SK-N-SH treated with all-trans-retinoic acid at 6 μM for 48 hours (cell line): Measurements from ENCODE around the gene RAPGEF4.

ENCODE experiments used
- ATAC-seq: fragments of 200-7000 bp; cut with Tn5 transposase; 3 replicates; pipeline ENCODE4 v1.9.1; 2020; ENCODE audit warnings: mild to moderate bottlenecking, moderate library complexity
- ARNTL ChIP-seq: fragments of 450-650 bp; formaldehyde crosslinking; IDR thresholded peaks from 2 replicates; pipeline ENCODE4 v1.5.0; 2020; ENCODE audit warnings: low read depth, mild to moderate bottlenecking, moderate library complexity, borderline replicate concordance
- BACH2 ChIP-seq: fragments of 250-450 bp; sonication (Bioruptor Pico); IDR thresholded peaks from 2 replicates; pipeline ENCODE4 v1.9.0; 2021; ENCODE audit warnings: mild to moderate bottlenecking, borderline replicate concordance
- CSDC2 ChIP-seq: fragments of 250-450 bp; sonication (Bioruptor Pico); IDR thresholded peaks from 2 replicates; pipeline ENCODE4 v1.5.0; 2020; ENCODE audit warnings: mild to moderate bottlenecking, moderate library complexity
- GLIS3 ChIP-seq: fragments of 250-450 bp; sonication (Bioruptor Pico); IDR thresholded peaks from 2 replicates; pipeline ENCODE4 v1.5.0; 2020; ENCODE audit warnings: mild to moderate bottlenecking, moderate library complexity
- OSR1 ChIP-seq: fragments of 250-450 bp; sonication (Bioruptor Pico); IDR thresholded peaks from 2 replicates; pipeline ENCODE4 v1.8.0; 2022; ENCODE audit warnings: moderate library complexity, mild to moderate bottlenecking, inconsistent platforms
- PPARA ChIP-seq: fragments of 250-450 bp; sonication (Bioruptor Pico); IDR thresholded peaks from 2 replicates; pipeline ENCODE4 v1.5.0; 2020; ENCODE audit warnings: mild to moderate bottlenecking, borderline replicate concordance
- RARB ChIP-seq: fragments of 250-450 bp; sonication (Bioruptor Pico); IDR thresholded peaks from 2 replicates; pipeline ENCODE4 v1.8.0; 2021; ENCODE audit warnings: mild to moderate bottlenecking, moderate library complexity
- SNAI2 ChIP-seq: fragments of 250-450 bp; sonication (Bioruptor Pico); IDR thresholded peaks from 2 replicates; pipeline ENCODE4 v1.5.0; 2020; ENCODE audit warnings: mild to moderate bottlenecking, moderate library complexity
- TOX ChIP-seq: fragments of 250-450 bp; sonication (Bioruptor Pico); IDR thresholded peaks from 2 replicates; pipeline ENCODE4 v1.8.0; 2021; ENCODE audit warnings: mild to moderate bottlenecking, moderate library complexity, borderline replicate concordance
- ZC3H10 ChIP-seq: fragments of 250-450 bp; sonication (Bioruptor Pico); IDR thresholded peaks from 2 replicates; pipeline ENCODE4 v1.5.1; 2021; ENCODE audit warnings: mild to moderate bottlenecking, moderate library complexity
- ZFP3 ChIP-seq: fragments of 250-450 bp; sonication (Bioruptor Pico); IDR thresholded peaks from 2 replicates; pipeline ENCODE4 v1.5.0; 2020; ENCODE audit warnings: mild to moderate bottlenecking, moderate library complexity
- ZNF565 ChIP-seq: fragments of 450-650 bp; formaldehyde crosslinking; conservative IDR thresholded peaks from 2 replicates; pipeline ENCODE4 v1.5.0; 2020; ENCODE audit warnings: low read depth, mild to moderate bottlenecking, moderate library complexity
- ZNF70 ChIP-seq: fragments of 450-650 bp; formaldehyde crosslinking; IDR thresholded peaks from 2 replicates; pipeline ENCODE4 v1.5.0; 2020; ENCODE audit warnings: mild to moderate bottlenecking, moderate library complexity
- TF ChIP-seq, protein P1 (sequence below): fragments of 250-450 bp; sonication (Bioruptor Pico); IDR thresholded peaks from 2 replicates; pipeline ENCODE4 v1.5.1; 2020; ENCODE audit warnings: low read depth, mild to moderate bottlenecking, moderate library complexity
- TF ChIP-seq, protein P2 (sequence below): fragments of 250-450 bp; sonication (Bioruptor Pico); IDR thresholded peaks from 2 replicates; pipeline ENCODE4 v1.5.0; 2020; ENCODE audit warnings: mild to moderate bottlenecking, moderate library complexity
- TF ChIP-seq, protein P3 (sequence below): fragments of 250-450 bp; sonication (Bioruptor Pico); IDR thresholded peaks from 2 replicates; pipeline ENCODE4 v1.5.1; 2021; ENCODE audit warnings: mild to moderate bottlenecking, moderate library complexity
- TF ChIP-seq, protein P4 (sequence below): fragments of 250-450 bp; sonication (Bioruptor Pico); IDR thresholded peaks from 2 replicates; pipeline ENCODE4 v1.8.0; 2020; ENCODE audit warnings: mild to moderate bottlenecking, moderate library complexity, borderline replicate concordance
- TF ChIP-seq, protein P5 (sequence below): fragments of 250-450 bp; sonication (Bioruptor Pico); IDR thresholded peaks from 2 replicates; pipeline ENCODE4 v1.8.0; 2021; ENCODE audit warnings: low read depth, mild to moderate bottlenecking, moderate library complexity, borderline replicate concordance

Gene RAPGEF4

DNA sequence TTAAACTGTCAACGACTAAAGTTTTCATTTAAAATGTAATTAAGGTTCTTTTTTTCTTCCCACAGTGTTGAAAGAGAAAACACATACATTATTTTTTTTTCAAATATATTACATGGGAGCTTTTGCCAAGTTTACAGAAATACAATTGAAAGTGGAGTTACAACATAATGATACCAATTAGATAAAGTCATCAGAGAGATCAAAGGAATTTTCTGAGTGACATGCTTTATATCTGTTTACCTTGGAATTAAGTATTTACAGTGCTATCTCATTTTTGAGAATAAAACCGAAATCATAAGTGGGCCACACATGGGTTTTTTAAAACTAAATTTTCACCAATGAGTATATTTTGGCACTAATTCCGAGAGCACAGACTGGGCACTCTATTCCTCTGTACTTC is 165.2 kb downstream of the RAPGEF4 start:
- no peak for ATAC-seq
- no peak for TF ChIP-seq BACH2 (CRISPR knock-in tag)
- TF ChIP-seq PPARA (CRISPR knock-in tag), result no peak
- no peak for TF ChIP-seq RARB
- no peak for TF ChIP-seq TOX (CRISPR knock-in tag)
- no peak for TF ChIP-seq GLIS3 (CRISPR knock-in tag)
- TF ChIP-seq ZNF70, result no peak
- no peak for TF ChIP-seq SNAI2 (CRISPR knock-in tag)
- no peak for TF ChIP-seq ZFP3
- no peak for TF ChIP-seq ARNTL (CRISPR knock-in tag)
- no peak for TF ChIP-seq ZC3H10 (CRISPR knock-in tag)
- TF ChIP-seq, protein P1, sequence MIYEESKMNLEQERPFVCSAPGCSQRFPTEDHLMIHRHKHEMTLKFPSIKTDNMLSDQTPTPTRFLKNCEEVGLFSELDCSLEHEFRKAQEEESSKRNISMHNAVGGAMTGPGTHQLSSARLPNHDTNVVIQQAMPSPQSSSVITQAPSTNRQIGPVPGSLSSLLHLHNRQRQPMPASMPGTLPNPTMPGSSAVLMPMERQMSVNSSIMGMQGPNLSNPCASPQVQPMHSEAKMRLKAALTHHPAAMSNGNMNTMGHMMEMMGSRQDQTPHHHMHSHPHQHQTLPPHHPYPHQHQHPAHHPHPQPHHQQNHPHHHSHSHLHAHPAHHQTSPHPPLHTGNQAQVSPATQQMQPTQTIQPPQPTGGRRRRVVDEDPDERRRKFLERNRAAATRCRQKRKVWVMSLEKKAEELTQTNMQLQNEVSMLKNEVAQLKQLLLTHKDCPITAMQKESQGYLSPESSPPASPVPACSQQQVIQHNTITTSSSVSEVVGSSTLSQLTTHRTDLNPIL (CRISPR knock-in tag), result no peak
- TF ChIP-seq OSR1 (CRISPR knock-in tag), result no peak
- TF ChIP-seq, protein P2, sequence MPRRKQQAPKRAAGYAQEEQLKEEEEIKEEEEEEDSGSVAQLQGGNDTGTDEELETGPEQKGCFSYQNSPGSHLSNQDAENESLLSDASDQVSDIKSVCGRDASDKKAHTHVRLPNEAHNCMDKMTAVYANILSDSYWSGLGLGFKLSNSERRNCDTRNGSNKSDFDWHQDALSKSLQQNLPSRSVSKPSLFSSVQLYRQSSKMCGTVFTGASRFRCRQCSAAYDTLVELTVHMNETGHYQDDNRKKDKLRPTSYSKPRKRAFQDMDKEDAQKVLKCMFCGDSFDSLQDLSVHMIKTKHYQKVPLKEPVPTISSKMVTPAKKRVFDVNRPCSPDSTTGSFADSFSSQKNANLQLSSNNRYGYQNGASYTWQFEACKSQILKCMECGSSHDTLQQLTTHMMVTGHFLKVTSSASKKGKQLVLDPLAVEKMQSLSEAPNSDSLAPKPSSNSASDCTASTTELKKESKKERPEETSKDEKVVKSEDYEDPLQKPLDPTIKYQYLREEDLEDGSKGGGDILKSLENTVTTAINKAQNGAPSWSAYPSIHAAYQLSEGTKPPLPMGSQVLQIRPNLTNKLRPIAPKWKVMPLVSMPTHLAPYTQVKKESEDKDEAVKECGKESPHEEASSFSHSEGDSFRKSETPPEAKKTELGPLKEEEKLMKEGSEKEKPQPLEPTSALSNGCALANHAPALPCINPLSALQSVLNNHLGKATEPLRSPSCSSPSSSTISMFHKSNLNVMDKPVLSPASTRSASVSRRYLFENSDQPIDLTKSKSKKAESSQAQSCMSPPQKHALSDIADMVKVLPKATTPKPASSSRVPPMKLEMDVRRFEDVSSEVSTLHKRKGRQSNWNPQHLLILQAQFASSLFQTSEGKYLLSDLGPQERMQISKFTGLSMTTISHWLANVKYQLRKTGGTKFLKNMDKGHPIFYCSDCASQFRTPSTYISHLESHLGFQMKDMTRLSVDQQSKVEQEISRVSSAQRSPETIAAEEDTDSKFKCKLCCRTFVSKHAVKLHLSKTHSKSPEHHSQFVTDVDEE (CRISPR knock-in tag), result no peak
- TF ChIP-seq, protein P3, sequence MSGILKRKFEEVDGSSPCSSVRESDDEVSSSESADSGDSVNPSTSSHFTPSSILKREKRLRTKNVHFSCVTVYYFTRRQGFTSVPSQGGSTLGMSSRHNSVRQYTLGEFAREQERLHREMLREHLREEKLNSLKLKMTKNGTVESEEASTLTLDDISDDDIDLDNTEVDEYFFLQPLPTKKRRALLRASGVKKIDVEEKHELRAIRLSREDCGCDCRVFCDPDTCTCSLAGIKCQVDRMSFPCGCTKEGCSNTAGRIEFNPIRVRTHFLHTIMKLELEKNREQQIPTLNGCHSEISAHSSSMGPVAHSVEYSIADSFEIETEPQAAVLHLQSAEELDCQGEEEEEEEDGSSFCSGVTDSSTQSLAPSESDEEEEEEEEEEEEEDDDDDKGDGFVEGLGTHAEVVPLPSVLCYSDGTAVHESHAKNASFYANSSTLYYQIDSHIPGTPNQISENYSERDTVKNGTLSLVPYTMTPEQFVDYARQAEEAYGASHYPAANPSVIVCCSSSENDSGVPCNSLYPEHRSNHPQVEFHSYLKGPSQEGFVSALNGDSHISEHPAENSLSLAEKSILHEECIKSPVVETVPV, result no peak
- TF ChIP-seq, protein P4, sequence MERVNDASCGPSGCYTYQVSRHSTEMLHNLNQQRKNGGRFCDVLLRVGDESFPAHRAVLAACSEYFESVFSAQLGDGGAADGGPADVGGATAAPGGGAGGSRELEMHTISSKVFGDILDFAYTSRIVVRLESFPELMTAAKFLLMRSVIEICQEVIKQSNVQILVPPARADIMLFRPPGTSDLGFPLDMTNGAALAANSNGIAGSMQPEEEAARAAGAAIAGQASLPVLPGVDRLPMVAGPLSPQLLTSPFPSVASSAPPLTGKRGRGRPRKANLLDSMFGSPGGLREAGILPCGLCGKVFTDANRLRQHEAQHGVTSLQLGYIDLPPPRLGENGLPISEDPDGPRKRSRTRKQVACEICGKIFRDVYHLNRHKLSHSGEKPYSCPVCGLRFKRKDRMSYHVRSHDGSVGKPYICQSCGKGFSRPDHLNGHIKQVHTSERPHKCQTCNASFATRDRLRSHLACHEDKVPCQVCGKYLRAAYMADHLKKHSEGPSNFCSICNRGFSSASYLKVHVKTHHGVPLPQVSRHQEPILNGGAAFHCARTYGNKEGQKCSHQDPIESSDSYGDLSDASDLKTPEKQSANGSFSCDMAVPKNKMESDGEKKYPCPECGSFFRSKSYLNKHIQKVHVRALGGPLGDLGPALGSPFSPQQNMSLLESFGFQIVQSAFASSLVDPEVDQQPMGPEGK (CRISPR knock-in tag), result no peak
- no peak for TF ChIP-seq CSDC2
- TF ChIP-seq ZNF565, result no peak
- TF ChIP-seq, protein P5, sequence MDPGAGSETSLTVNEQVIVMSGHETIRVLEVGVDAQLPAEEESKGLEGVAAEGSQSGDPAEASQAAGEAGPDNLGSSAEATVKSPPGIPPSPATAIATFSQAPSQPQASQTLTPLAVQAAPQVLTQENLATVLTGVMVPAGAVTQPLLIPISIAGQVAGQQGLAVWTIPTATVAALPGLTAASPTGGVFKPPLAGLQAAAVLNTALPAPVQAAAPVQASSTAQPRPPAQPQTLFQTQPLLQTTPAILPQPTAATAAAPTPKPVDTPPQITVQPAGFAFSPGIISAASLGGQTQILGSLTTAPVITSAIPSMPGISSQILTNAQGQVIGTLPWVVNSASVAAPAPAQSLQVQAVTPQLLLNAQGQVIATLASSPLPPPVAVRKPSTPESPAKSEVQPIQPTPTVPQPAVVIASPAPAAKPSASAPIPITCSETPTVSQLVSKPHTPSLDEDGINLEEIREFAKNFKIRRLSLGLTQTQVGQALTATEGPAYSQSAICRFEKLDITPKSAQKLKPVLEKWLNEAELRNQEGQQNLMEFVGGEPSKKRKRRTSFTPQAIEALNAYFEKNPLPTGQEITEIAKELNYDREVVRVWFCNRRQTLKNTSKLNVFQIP (CRISPR knock-in tag), result no peak

GRCh38 chr2:172901913-172902312 is 166.3 kb downstream of the RAPGEF4 start:
- ATAC-seq, result no peak
- TF ChIP-seq BACH2 (CRISPR knock-in tag), result no peak
- no peak for TF ChIP-seq ZC3H10 (CRISPR knock-in tag)
- no peak for TF ChIP-seq ZFP3
- TF ChIP-seq TOX (CRISPR knock-in tag), result no peak
- no peak for TF ChIP-seq RARB
- TF ChIP-seq, protein P3, result no peak
- TF ChIP-seq SNAI2 (CRISPR knock-in tag), result no peak

DNA sequence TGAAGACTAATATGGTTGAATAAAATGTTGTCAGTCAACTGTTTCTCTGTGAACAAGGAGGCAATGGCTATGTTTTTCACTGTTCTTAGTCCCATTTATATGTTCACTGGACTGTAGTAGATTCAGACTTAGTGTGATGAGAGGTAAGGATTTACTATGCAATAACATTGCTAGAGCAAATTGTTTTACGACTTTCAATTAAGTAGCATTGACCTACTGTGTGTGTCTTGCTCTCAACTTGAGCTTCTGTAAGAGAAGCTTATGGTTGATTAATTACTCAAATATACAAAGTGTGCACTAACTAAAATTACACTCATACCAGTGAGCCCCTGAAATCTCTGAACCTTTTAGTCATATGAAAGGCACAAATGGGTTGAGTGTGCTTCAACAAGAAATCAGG is 168.6 kb downstream of the RAPGEF4 start:
- ATAC-seq, result no peak
- TF ChIP-seq, protein P1 (CRISPR knock-in tag), result no peak
- TF ChIP-seq, protein P4 (CRISPR knock-in tag), result no peak
